Measurements from ENCODE around the gene C15orf61. TPM values are rescaled to one million over a fixed set of nuclear protein-coding genes. Genes with fewer than 3 reads are reported as not detected.

C15orf61 gene
- total RNA-seq, 1 donor from 2014 or later = 4.9 TPM

GRCh38 chr15:67547064-67547463 lies 26.1 kb downstream of the C15orf61 start:
- DNase-seq (ENCODE audit: low spot score) = no peak
- intact Hi-C loops (cut with DNase I) = no loop called here

GRCh38 chr15:67547836-67548235 lies 26.9 kb downstream of the C15orf61 start:
- intact Hi-C loops (cut with DNase I) = no loop called here
- ATAC-seq = no peak
- no peak for DNase-seq (ENCODE audit: low spot score)

More at GRCh38 chr15:67547064-67547463, 26.1 kb downstream of the C15orf61 start:
- no peak for ATAC-seq

GRCh38 chr15:67548236-67548852 lies 27.4 kb downstream of the C15orf61 start:
- DNase-seq (ENCODE audit: low spot score) = no peak
- no peak for ATAC-seq
- intact Hi-C loops (cut with DNase I) = no loop called here

- ATAC-seq = no peak
- intact Hi-C loops (cut with DNase I) = no loop called here
- no peak for DNase-seq (ENCODE audit: low spot score)
Observed at GRCh38 chr15:67548862-67549651, 28.1 kb downstream of the C15orf61 start.

- ATAC-seq = no peak
- intact Hi-C loops (cut with DNase I) = no loop called here
Observed at GRCh38 chr15:67549736-67550135, 28.8 kb downstream of the C15orf61 start.

GRCh38 chr15:67550522-67550921 lies 29.6 kb downstream of the C15orf61 start:
- no peak for DNase-seq (ENCODE audit: low spot score)
- ATAC-seq = no peak
- intact Hi-C loops (cut with DNase I) = no loop called here

More at GRCh38 chr15:67549736-67550135, 28.8 kb downstream of the C15orf61 start:
- no peak for DNase-seq (ENCODE audit: low spot score)

GRCh38 chr15:67551207-67551743 lies 30.3 kb downstream of the C15orf61 start:
- intact Hi-C loops (cut with DNase I) = no loop called here
- ATAC-seq (no peak), DNase-seq (ENCODE audit: low spot score) (no peak)

GRCh38 chr15:67554580-67554979 lies 33.6 kb downstream of the C15orf61 start:
- intact Hi-C loops (cut with DNase I) = no loop called here
- DNase-seq (ENCODE audit: low spot score) = no peak
- no peak for ATAC-seq

GRCh38 chr15:67556976-67557570 lies 36.1 kb downstream of the C15orf61 start:
- DNase-seq (ENCODE audit: low spot score) = no peak
- ATAC-seq = no peak
- intact Hi-C loops (cut with DNase I) = no loop called here

GRCh38 chr15:67558502-67558901 lies 37.6 kb downstream of the C15orf61 start:
- ATAC-seq = no peak
- intact Hi-C loops (cut with DNase I) = no loop called here
- DNase-seq (ENCODE audit: low spot score) = no peak

- DNase-seq (ENCODE audit: low spot score) (no peak), ATAC-seq (no peak)
- intact Hi-C loops (cut with DNase I) = no loop called here
Observed at GRCh38 chr15:67559158-67559557, 38.2 kb downstream of the C15orf61 start.

- no peak for DNase-seq (ENCODE audit: low spot score)
- ATAC-seq = no peak
- intact Hi-C loops (cut with DNase I) = no loop called here
Observed at GRCh38 chr15:67559576-67559975, 38.6 kb downstream of the C15orf61 start.

- intact Hi-C loops (cut with DNase I) = no loop called here
- DNase-seq (ENCODE audit: low spot score) (no peak), ATAC-seq (no peak)
Observed at GRCh38 chr15:67560320-67560719, 39.4 kb downstream of the C15orf61 start.

GRCh38 chr15:67563092-67563491 lies 42.2 kb downstream of the C15orf61 start:
- intact Hi-C loops (cut with DNase I) = no loop called here
- ATAC-seq = no peak

GRCh38 chr15:67564021-67564967 lies 43.4 kb downstream of the C15orf61 start:
- ATAC-seq = no peak
- intact Hi-C loops (cut with DNase I) = no loop called here
- DNase-seq (ENCODE audit: low spot score) = no peak

More at GRCh38 chr15:67563092-67563491, 42.2 kb downstream of the C15orf61 start:
- DNase-seq (ENCODE audit: low spot score) = no peak

- intact Hi-C loops (cut with DNase I) = no loop called here
Observed at GRCh38 chr15:67564968-67565345, 44.0 kb downstream of the C15orf61 start.

GRCh38 chr15:67569668-67570067 lies 48.7 kb downstream of the C15orf61 start:
- DNase-seq (ENCODE audit: low spot score) (no peak), ATAC-seq (no peak)
- intact Hi-C loops (cut with DNase I) = no loop called here

More at GRCh38 chr15:67564968-67565345, 44.0 kb downstream of the C15orf61 start:
- ATAC-seq = no peak
- DNase-seq (ENCODE audit: low spot score) = no peak

GRCh38 chr15:67570875-67571647 lies 50.1 kb downstream of the C15orf61 start:
- intact Hi-C loops (cut with DNase I) = no loop called here
- ATAC-seq = no peak
- no peak for DNase-seq (ENCODE audit: low spot score)
